OCI-LY3 (cell line): Measurements from ENCODE around the gene PARPBP.
"Not testable (repeated sequence)": the region's sequence is repeated elsewhere in the genome, so short reads cannot be mapped to it uniquely, and the experiment has no call there.

Experiments used
- H2AFZ ChIP-seq: fragments of 200-600, 300-600 bp; shearing (Covaris generic); 2 replicates; pipeline ENCODE4 v1.6.0; 2014; ENCODE audit warnings: antibody characterized with exemption, low read depth, low read length
- H3K27ac ChIP-seq: fragments of 200-600, 300-600 bp; sonication (generic); 2 replicates; pipeline ENCODE4 v1.5.1; 2014; ENCODE audit warnings: mild to moderate bottlenecking, low read length, moderate library complexity, mixed read lengths
- H3K27me3 ChIP-seq: fragments of 200-600, 300-600 bp; sonication (generic); 2 replicates; pipeline ENCODE4 v1.6.1; 2014; ENCODE audit warnings: low read depth, low read length, mixed read lengths
- H3K36me3 ChIP-seq: fragments of 200-600, 300-600 bp; sonication (generic); replicated peaks from 2 replicates; pipeline ENCODE3; 2014; ENCODE audit warnings: low read depth, low read length, mixed read lengths
- H3K4me1 ChIP-seq: fragments of 300-600, 200-600 bp; sonication (generic); 2 replicates; pipeline ENCODE4 v1.6.1; 2014; ENCODE audit warnings: low read length, mixed read lengths
- H3K4me2 ChIP-seq: fragments of 200-600, 300-600 bp; sonication (generic); 2 replicates; pipeline ENCODE4 v1.6.1; 2014; ENCODE audit warnings: low read length, mixed read lengths
- H3K4me3 ChIP-seq: fragments of 300-600, 200-600 bp; sonication (generic); 2 replicates; pipeline ENCODE4 v1.5.1; 2014; ENCODE audit warnings: antibody characterized with exemption, mild to moderate bottlenecking, low read length, moderate library complexity
- H3K79me2 ChIP-seq: fragments of 300-600, 200-600 bp; shearing (Covaris generic); 2 replicates; pipeline ENCODE4 v1.6.1; 2014; ENCODE audit warnings: mild to moderate bottlenecking, low read length, mixed read lengths
- H3K9ac ChIP-seq: fragments of 300-600, 200-600 bp; shearing (Covaris generic); 2 replicates; pipeline ENCODE4 v1.6.0; 2014; ENCODE audit warnings: mild to moderate bottlenecking, low read length, moderate library complexity
- H3K9me3 ChIP-seq: fragments of 200-600, 300-600 bp; shearing (Covaris generic); 2 replicates; pipeline ENCODE4 v1.6.1; 2014; ENCODE audit warnings: low read length, mixed read lengths; ENCODE audit not compliant: insufficient read depth
- H4K20me1 ChIP-seq: fragments of 200-600, 300-600 bp; sonication (generic); 2 replicates; pipeline ENCODE4 v1.6.1; 2016; ENCODE audit warnings: low read length, mixed read lengths; ENCODE audit not compliant: insufficient read depth
- EZH2phosphoT487 ChIP-seq: fragments of 200-600 bp; shearing (Covaris generic); IDR thresholded peaks from 2 replicates; pipeline ENCODE4 v1.6.1; 2018; ENCODE audit warnings: antibody characterized with exemption, mixed run types, low read depth
- TF ChIP-seq, protein P1 (sequence below): fragments of 200-600, 300-600 bp; sonication (generic); IDR thresholded peaks from 2 replicates; pipeline ENCODE4 v1.5.1; 2014; ENCODE audit warnings: antibody characterized with exemption, low read length, low read depth

The PARPBP gene

GRCh38 chr12:102144221-102144620 lies 24.2 kb downstream of the PARPBP start:
- Histone ChIP-seq H3K4me2 (no peak overlapping the region), H3K9ac (no peak overlapping the region), H3K9me3 (no peaks in the 10 kb centered on the region), H3K4me1 (no peaks in the 10 kb centered on the region), H3K27ac (no peak overlapping the region), H3K36me3 (peaks cover 10% of the 10 kb centered on the region), H4K20me1 (no peaks in the 10 kb centered on the region), H3K27me3 (no peaks in the 10 kb centered on the region), H2AFZ (no peak overlapping the region), H3K4me3 (no peak overlapping the region), H3K79me2 (peaks cover 4% of the 10 kb centered on the region; the same call in 1 of the 2 replicates)
- TF ChIP-seq, protein P1, sequence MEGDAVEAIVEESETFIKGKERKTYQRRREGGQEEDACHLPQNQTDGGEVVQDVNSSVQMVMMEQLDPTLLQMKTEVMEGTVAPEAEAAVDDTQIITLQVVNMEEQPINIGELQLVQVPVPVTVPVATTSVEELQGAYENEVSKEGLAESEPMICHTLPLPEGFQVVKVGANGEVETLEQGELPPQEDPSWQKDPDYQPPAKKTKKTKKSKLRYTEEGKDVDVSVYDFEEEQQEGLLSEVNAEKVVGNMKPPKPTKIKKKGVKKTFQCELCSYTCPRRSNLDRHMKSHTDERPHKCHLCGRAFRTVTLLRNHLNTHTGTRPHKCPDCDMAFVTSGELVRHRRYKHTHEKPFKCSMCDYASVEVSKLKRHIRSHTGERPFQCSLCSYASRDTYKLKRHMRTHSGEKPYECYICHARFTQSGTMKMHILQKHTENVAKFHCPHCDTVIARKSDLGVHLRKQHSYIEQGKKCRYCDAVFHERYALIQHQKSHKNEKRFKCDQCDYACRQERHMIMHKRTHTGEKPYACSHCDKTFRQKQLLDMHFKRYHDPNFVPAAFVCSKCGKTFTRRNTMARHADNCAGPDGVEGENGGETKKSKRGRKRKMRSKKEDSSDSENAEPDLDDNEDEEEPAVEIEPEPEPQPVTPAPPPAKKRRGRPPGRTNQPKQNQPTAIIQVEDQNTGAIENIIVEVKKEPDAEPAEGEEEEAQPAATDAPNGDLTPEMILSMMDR = no peak
- TF ChIP-seq EZH2phosphoT487 = no peak

GRCh38 chr12:102147062-102147587 lies 27.1 kb downstream of the PARPBP start:
- H3K79me2 ChIP-seq, H2AFZ ChIP-seq, H3K27ac ChIP-seq, H4K20me1 ChIP-seq, H3K4me1 ChIP-seq, H3K4me2 ChIP-seq, H3K9ac ChIP-seq, H3K27me3 ChIP-seq, H3K9me3 ChIP-seq, H3K4me3 ChIP-seq: not testable (repeated sequence)
- peaks cover 13% of the 10 kb centered on the region for H3K36me3 ChIP-seq

GRCh38 chr12:102155206-102155605 lies 35.2 kb downstream of the PARPBP start:
- not testable (repeated sequence) for H3K27ac ChIP-seq

GRCh38 chr12:102163383-102163782 lies 43.4 kb downstream of the PARPBP start:
- TF ChIP-seq, protein P1 = no peak
- no peak for TF ChIP-seq EZH2phosphoT487
- Histone ChIP-seq H3K4me1 (peaks cover 20% of the 10 kb centered on the region), H2AFZ (no peak overlapping the region), H3K4me2 (no peak overlapping the region), H3K4me3 (no peak overlapping the region), H4K20me1 (no peaks in the 10 kb centered on the region), H3K27ac (no peak overlapping the region), H3K79me2 (no peaks in the 10 kb centered on the region), H3K9ac (no peak overlapping the region), H3K9me3 (no peaks in the 10 kb centered on the region), H3K27me3 (no peaks in the 10 kb centered on the region), H3K36me3 (peaks cover 12% of the 10 kb centered on the region)

More at GRCh38 chr12:102155206-102155605, 35.2 kb downstream of the PARPBP start:
- not testable (repeated sequence) for H4K20me1 ChIP-seq, H3K79me2 ChIP-seq, H3K9ac ChIP-seq, H3K4me3 ChIP-seq, H3K9me3 ChIP-seq, H3K27me3 ChIP-seq, H3K4me1 ChIP-seq, H2AFZ ChIP-seq, H3K4me2 ChIP-seq
- peaks cover 24% of the 10 kb centered on the region for H3K36me3 ChIP-seq

DNA sequence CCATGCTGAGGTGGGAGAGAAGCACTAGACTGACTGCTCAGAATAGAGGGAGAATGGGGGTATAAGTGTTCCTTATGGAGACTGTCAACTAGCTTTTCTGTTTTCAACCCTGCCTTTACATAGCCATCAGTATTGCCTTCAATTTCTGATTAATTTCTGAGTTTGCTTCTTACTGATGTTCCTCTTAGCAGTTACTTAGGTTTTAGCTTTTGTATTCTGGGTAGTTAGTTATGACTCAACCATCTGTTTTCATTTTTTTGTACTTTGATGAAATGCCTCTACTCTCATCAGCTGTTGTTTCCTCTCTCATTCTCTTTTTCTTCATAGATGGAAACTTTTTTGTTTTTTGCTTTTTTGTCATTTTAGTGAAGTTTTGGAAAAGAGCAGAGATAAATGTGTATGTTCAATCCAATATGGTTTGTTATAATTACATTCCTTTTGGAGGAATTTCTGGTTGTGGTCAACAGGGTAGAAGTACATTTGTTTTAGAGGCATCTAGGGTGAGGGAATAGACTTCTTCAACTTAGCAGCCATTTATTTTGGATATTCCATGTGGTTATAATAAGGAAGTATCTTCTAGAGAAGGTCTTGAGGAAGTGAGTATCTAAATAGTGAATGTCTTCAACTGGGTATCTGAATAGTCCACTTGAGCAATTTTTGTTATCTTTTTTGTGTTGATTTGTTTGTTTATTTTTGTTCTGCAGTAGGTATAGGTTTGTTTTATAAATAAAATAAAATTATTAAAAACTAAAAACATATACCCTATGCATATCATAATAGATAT lies 48.0 kb downstream of the PARPBP start:
- peaks cover 27% of the 10 kb centered on the region for H3K4me1 ChIP-seq
- no peaks in the 10 kb centered on the region for H3K79me2 ChIP-seq
- H3K27ac ChIP-seq = peak overlapping the region; percentile 68
- peak overlapping the region; percentile 9; the same call in 1 of the 2 replicates for H3K9ac ChIP-seq
- H3K4me3 ChIP-seq = peak overlapping the region; percentile 33
- H3K36me3 ChIP-seq = peaks cover 12% of the 10 kb centered on the region
- TF ChIP-seq, protein P1 = no peak
- no peak for TF ChIP-seq EZH2phosphoT487
- no peaks in the 10 kb centered on the region for H4K20me1 ChIP-seq
- H3K9me3 ChIP-seq = no peaks in the 10 kb centered on the region
- H3K4me2 ChIP-seq = peak overlapping the region; percentile 59
- H3K27me3 ChIP-seq = no peaks in the 10 kb centered on the region
- no peak overlapping the region for H2AFZ ChIP-seq
